ENCODE data around the gene FOXK1. TPM values are rescaled to one million over a fixed set of nuclear protein-coding genes. Genes with fewer than 3 reads are reported as not detected.
"Not testable (repeated sequence)": the region's sequence is repeated elsewhere in the genome, so short reads cannot be mapped to it uniquely, and the experiment has no call there.

FOXK1 gene
- total and polyA plus RNA-seq, 12 donors = 4.8 to 63.1 (median 36.1) TPM

DNA sequence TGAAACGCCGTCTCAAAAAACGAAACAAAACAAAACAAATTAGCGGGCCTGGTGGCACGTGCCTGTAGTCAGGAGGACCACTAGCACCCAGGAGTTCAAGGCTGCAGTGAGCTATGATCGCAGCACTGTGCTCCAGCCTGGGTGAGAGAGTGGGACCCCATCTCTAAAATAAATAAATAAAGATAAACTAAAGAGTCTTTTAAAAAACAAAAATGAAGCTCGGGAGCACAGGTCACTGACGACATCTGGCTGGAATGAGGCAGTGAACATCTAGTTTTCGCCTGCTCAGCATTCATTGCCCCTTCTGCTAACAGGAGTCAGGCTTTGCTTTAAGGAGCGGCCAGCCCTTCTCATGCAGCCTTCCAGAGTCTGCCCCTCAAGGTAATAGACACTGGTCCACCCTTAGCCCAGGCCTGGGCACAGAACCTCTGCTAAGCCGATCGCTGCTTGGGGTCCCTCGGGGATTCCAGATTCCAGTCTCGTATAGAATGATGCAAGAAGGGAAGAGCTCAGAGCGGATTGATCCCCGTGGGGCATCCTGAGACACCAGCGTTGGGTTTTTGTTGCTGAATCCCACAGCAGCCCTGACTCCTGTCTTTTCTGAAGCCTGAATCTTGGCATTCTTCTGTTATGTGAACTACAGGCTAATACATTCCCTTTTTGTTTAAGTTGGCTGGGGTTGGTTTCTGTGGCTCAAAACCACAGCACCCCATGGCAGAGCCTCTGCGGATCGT lies 14.2 kb upstream of the FOXK1 start:
- intact Hi-C loops (cut with DNase I) = no loop called here
- H3K4me3 ChIP-seq = no peak overlapping the region
- H3K4me1 ChIP-seq (replicated peaks in 1 of 2) = no peaks in the 10 kb centered on the region
- WGBS, 4 donors = 70 to 82% (median 78%) methylated on average over 17 to 19 of the region's 19 CpGs
- H3K36me3 ChIP-seq (replicated peaks in 1 of 2) = no peaks in the 10 kb centered on the region
- TF ChIP-seq, protein P1, sequence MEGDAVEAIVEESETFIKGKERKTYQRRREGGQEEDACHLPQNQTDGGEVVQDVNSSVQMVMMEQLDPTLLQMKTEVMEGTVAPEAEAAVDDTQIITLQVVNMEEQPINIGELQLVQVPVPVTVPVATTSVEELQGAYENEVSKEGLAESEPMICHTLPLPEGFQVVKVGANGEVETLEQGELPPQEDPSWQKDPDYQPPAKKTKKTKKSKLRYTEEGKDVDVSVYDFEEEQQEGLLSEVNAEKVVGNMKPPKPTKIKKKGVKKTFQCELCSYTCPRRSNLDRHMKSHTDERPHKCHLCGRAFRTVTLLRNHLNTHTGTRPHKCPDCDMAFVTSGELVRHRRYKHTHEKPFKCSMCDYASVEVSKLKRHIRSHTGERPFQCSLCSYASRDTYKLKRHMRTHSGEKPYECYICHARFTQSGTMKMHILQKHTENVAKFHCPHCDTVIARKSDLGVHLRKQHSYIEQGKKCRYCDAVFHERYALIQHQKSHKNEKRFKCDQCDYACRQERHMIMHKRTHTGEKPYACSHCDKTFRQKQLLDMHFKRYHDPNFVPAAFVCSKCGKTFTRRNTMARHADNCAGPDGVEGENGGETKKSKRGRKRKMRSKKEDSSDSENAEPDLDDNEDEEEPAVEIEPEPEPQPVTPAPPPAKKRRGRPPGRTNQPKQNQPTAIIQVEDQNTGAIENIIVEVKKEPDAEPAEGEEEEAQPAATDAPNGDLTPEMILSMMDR (IDR thresholded peaks at IDR 0.05) = no peak
- no peak for TF ChIP-seq POLR2A (IDR thresholded peaks at IDR 0.05)
- H3K27ac ChIP-seq = peak overlapping the region in 1 of 5 donors; percentile 42
- H3K9me3 ChIP-seq (replicated peaks in 1 of 3) = no peaks in the 10 kb centered on the region
- DNase-seq = no peak
- no peaks in the 10 kb centered on the region for H3K27me3 ChIP-seq

DNA sequence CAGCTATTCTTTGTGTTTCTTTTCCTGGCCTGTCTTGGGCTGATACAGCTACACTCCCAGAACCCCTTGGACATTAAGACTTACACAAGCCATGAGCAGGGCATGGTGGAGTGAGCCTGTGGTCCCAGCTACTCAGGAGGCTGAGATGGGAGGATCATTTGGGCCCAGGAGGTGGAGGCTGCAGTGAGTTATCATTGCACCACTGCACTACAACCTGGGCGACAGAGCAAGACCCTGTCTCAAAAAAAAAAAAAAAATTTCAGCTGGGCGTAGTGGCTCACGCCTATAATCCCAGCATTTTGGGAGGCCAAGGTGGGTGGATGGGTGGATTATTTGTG lies 13.6 kb upstream of the FOXK1 start:
- no peak for DNase-seq

DNA sequence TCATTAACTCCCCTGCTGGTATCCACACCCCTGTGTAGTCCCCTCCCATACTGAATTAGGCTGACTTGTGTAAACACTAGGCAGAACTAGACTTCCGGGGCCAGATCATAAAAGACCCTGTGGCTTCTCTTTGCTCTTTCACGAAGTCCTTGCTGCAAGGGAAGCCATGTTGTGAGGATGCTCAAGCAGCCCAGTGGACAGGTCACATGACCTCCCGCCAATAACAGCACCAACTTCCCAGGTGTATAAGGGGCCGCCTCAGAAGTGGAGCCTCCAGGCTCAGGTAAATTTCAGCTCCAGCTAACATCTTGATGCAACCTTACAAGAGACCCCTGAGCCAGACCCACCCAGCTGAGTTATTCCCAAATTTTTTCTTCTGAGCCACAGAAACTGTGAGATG lies 11.3 kb upstream of the FOXK1 start:
- DNase-seq = no peak
- intact Hi-C loops (cut with DNase I) = no loop called here
- no peak overlapping the region for H3K4me3 ChIP-seq
- no peaks in the 10 kb centered on the region for H3K4me1 ChIP-seq (replicated peaks in 1 of 2)
- no peaks in the 10 kb centered on the region for H3K9me3 ChIP-seq (replicated peaks in 1 of 3)
- WGBS, 4 donors = 78 to 97% (median 81%) methylated on average over 1 to 4 of the region's 4 CpGs
- no peak overlapping the region for H3K27ac ChIP-seq
- H3K27me3 ChIP-seq = no peaks in the 10 kb centered on the region
- no peak for TF ChIP-seq POLR2A (IDR thresholded peaks at IDR 0.05)
- TF ChIP-seq, protein P1 (IDR thresholded peaks at IDR 0.05) = no peak
- H3K36me3 ChIP-seq (replicated peaks in 1 of 2) = no peaks in the 10 kb centered on the region

More for the DNA sequence above, 13.6 kb upstream of the FOXK1 start:
- peak overlapping the region in 1 of 5 donors; percentile 42 for H3K27ac ChIP-seq
- TF ChIP-seq, protein P1 (IDR thresholded peaks at IDR 0.05) = no peak
- TF ChIP-seq POLR2A (IDR thresholded peaks at IDR 0.05) = no peak
- H3K9me3 ChIP-seq (replicated peaks in 1 of 3) = no peaks in the 10 kb centered on the region
- H3K4me1 ChIP-seq (replicated peaks in 1 of 2) = no peaks in the 10 kb centered on the region
- no peak overlapping the region for H3K4me3 ChIP-seq
- H3K36me3 ChIP-seq (replicated peaks in 1 of 2) = no peaks in the 10 kb centered on the region
- intact Hi-C loops (cut with DNase I) = no loop called here
- no peaks in the 10 kb centered on the region for H3K27me3 ChIP-seq
- WGBS, 4 donors = 91 to 100% (median 97%) methylated on average over 3 of the region's 3 CpGs

DNA sequence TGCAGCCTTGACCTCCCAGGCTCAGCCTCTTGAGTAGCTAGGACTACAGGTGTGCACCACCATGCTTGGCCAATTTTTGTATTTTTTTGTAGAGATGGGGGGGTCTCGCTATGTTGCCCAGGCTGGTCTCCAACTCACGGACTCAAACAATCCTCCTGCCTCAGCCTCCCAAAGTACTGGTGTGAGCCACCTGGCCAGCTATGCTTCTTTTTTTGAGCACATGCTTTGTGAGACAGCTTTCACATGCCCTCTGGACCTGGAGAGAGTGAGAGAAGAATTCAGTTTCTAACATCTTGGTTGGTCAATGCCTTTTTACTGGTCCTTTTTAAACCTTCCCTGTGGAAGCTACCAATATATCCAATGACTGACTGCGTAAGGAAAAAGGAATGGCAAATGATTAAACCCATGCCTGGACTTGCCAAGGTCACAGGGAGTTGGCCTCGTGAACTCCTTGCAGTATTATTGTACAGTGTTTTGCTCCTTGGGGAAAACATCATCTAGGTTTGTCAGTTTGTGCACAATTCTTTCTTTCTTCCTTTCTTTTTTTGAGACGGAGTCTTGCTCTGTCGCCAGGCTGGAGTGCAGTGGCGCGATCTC lies 6.2 kb upstream of the FOXK1 start:
- H3K4me1 ChIP-seq (replicated peaks in 1 of 2) = peaks cover 0 to 6% of the 10 kb centered on the region in 2 donors
- DNase-seq = peak in 2 of 7 donors; percentile 52
- no peaks in the 10 kb centered on the region for H3K36me3 ChIP-seq (replicated peaks in 1 of 2)
- WGBS, 4 donors = 76 to 84% (median 80%) methylated on average over 8 of the region's 8 CpGs
- no peak overlapping the region for H3K27ac ChIP-seq
- no peaks in the 10 kb centered on the region for H3K27me3 ChIP-seq
- no peak for TF ChIP-seq POLR2A (IDR thresholded peaks at IDR 0.05)
- TF ChIP-seq, protein P1 (IDR thresholded peaks at IDR 0.05) = no peak
- intact Hi-C loops (cut with DNase I) = no loop called here
- H3K4me3 ChIP-seq = no peak overlapping the region
- H3K9me3 ChIP-seq (replicated peaks in 1 of 3) = no peaks in the 10 kb centered on the region

DNA sequence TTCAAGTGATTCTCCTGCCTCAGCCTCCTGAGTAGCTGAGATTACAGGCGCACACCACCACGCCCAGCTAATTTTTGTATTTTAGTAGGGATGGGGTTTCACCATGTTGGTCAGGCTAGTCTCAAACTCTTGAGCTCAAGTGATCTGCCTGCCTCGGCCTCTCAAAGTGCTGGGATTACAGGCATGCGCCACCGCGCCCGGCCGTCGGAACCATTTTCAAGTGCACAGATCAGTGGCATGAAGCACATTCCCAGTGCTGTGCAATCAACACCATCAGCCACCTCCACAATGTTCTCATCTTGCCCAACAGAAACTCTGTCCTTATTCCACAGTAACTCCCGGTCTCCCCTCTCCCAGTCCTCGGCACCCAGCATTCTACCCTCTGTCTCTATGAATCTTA lies 4.6 kb upstream of the FOXK1 start:
- intact Hi-C loops (cut with DNase I); H3K27ac ChIP-seq; H3K4me3 ChIP-seq; H3K27me3 ChIP-seq; DNase-seq; H3K36me3 ChIP-seq (replicated peaks in 1 of 2); H3K9me3 ChIP-seq (replicated peaks in 1 of 3): not testable (repeated sequence)
- WGBS, 4 donors = 90 to 98% (median 96%) methylated on average over 11 of the region's 11 CpGs
- H3K4me1 ChIP-seq (replicated peaks in 1 of 2) = peaks cover 4 to 11% of the 10 kb centered on the region in 2 donors

All from adrenal gland (tissue), 12 donors.